Measurements from ENCODE around the gene CD52. TPM values are rescaled to one million over a fixed set of nuclear protein-coding genes. Genes with fewer than 3 reads are reported as not detected.
A peak's percentile ranks its signal among the peaks of the same experiment; 100 is the strongest.

The CD52 gene
- total RNA-seq, 4 donors from 2014 or later, result 1.9 to 22.1 (median 9.4) TPM

GRCh38 chr1:26284597-26285347, 33.0 kb upstream of the CD52 start:
- peak overlapping the region in 1 of 4 donors; percentile 13 for H3K4me3 ChIP-seq
- no peaks in the 10 kb centered on the region for H3K9me3 ChIP-seq
- peak overlapping the region; percentile 54 to 100 (median 70) for H3K27ac ChIP-seq
- peaks cover 0 to 35% (median 0%) of the 10 kb centered on the region in 3 donors for H3K36me3 ChIP-seq
- intact Hi-C loops (cut with DNase I), result loop anchor here (5.0 kb wide), 1 partner anchor 38 kb away; no protein-coding TSS in a partner anchor
- H3K4me1 ChIP-seq, result peaks cover 45 to 96% (median 50%) of the 10 kb centered on the region in 3 donors
- H3K27me3 ChIP-seq, result no peaks in the 10 kb centered on the region
- 8 to 13% methylated on average over 9 to 15 of the region's 22 CpGs for WGBS, 2 donors
- DNase-seq, result peak; percentile 44
- TF ChIP-seq CTCF (IDR thresholded peaks at IDR 0.05), result peak; percentile 62 to 86 (median 76)
- peak in 1 of 4 donors; percentile 17 for TF ChIP-seq POLR2A (IDR thresholded peaks at IDR 0.05)

DNA sequence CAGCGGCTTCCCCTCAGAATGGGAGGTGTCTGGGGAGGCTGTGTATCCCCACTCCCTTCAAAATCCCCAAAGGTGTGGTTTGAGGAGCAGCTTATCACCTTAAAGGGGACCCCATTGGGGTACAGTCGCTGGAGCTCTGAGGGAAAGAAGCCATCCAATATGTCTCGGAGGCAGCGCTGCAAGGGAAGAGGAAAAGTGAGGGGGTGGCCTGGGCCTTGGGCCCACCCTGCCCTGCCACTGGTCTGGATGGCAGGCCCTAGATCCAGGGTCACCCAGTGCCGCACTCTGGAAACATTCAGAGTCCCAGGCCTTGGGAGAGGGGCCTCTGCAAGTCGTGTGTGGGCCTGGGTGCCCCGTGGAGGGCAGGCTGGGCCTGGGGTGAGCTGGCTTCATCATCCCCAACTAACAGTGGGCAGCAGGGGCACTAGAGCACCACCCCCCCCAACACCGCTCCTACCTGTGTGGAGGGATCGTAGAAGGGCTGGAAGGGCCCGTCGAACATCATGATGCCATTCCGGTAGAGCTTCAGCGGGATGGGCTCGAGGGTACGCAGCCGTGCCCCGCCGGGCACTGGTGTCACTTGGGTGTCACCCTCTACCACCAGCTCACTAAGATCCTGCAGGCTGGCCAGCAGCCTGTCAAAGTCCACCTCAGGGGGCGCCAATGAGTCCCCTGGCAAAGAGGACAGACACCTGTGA, 32.2 kb upstream of the CD52 start:
- no peaks in the 10 kb centered on the region for H3K9me3 ChIP-seq
- H3K4me3 ChIP-seq, result no peak overlapping the region
- peaks cover 0 to 35% (median 0%) of the 10 kb centered on the region in 3 donors for H3K36me3 ChIP-seq
- H3K27ac ChIP-seq, result peak overlapping the region; percentile 21 to 100 (median 64)
- 60 to 100% methylated on average over 1 of the region's 19 CpGs for WGBS, 2 donors
- intact Hi-C loops (cut with DNase I), result no loop called here
- TF ChIP-seq CTCF (IDR thresholded peaks at IDR 0.05) (peak in 1 of 6 experiments; percentile 42), POLR2A (IDR thresholded peaks at IDR 0.05) (no peak)
- DNase-seq, result no peak
- no peaks in the 10 kb centered on the region for H3K27me3 ChIP-seq
- peaks cover 47 to 100% (median 50%) of the 10 kb centered on the region in 3 donors for H3K4me1 ChIP-seq

- intact Hi-C loops (cut with DNase I), result no loop called here
- 84 to 89% methylated on average over 1 to 2 of the region's 2 CpGs for WGBS, 2 donors
- Histone ChIP-seq H3K9me3 (no peaks in the 10 kb centered on the region), H3K36me3 (peaks cover 0 to 31% (median 0%) of the 10 kb centered on the region in 3 donors), H3K4me1 (peaks cover 42 to 100% (median 45%) of the 10 kb centered on the region in 3 donors), H3K27ac (peak overlapping the region; percentile 21 to 100 (median 58)), H3K27me3 (no peaks in the 10 kb centered on the region), H3K4me3 (no peak overlapping the region)
- TF ChIP-seq POLR2A (IDR thresholded peaks at IDR 0.05) (no peak), CTCF (IDR thresholded peaks at IDR 0.05) (no peak)
- no peak for DNase-seq
These were observed 31.7 kb upstream of the CD52 start for GRCh38 chr1:26286064-26286416.

DNA sequence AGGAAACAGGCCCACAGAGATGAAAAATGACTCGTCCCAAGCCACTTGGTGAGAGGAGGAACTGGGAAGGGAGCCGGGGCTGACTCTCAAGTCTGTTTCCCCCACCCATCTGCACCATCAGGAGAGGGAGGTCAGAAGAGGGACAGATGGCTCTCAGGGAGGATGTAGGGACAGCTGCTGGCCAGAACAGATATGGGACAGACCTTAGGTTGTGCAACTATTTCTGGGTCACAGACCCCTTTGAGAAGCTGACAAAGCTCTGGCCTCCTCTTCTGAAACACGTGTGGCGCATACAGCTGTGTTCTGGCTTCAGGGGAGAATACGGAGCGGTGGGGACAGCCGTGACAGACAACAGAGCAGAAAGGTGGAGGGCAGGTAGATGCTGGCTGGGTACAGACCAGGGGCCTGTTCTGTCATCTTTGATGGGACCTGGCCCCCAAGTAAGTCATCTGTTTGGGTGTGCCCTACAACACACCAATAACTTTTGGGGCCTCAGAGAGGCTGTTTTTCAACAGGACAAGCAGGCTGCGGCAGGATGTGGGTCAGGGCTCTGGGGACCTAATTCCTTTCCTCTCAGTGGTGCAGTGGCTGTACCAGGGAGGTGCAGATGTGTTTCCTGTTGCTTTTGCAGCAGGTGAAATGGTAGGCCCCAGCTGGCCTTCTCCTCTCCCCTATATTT, 30.6 kb upstream of the CD52 start:
- H3K27me3 ChIP-seq, result no peaks in the 10 kb centered on the region
- H3K27ac ChIP-seq, result peak overlapping the region; percentile 41 to 100 (median 68)
- peaks cover 34 to 99% (median 38%) of the 10 kb centered on the region in 3 donors for H3K4me1 ChIP-seq
- 52 to 54% methylated on average over 7 of the region's 8 CpGs for WGBS, 2 donors
- H3K36me3 ChIP-seq, result peaks cover 0 to 20% (median 0%) of the 10 kb centered on the region in 3 donors
- H3K9me3 ChIP-seq, result no peaks in the 10 kb centered on the region
- H3K4me3 ChIP-seq, result no peak overlapping the region
- no peak for DNase-seq
- intact Hi-C loops (cut with DNase I), result no loop called here
- TF ChIP-seq POLR2A (IDR thresholded peaks at IDR 0.05) (peak in 1 of 4 donors; percentile 20), CTCF (IDR thresholded peaks at IDR 0.05) (no peak)
